Spleen (tissue), 11 donors: ENCODE data around the gene EPB41L4B. TPM values are rescaled to one million over a fixed set of nuclear protein-coding genes. Genes with fewer than 3 reads are reported as not detected.

ENCODE experiments used
- DNase-seq: peaks from one replicate; pipeline ENCODE4 v3.0.0-alpha.2; 2020
- H3K27ac ChIP-seq, 8 donors: fragments of 200-600 bp; sonication (generic) in 7 of 8; 1 replicate in 4 of 8; 2 replicates in 4 of 8; pipeline versions ENCODE4 v1.5.0 to v1.8.0; 2016 to 2021; ENCODE audit warnings: inconsistent platforms in 4 of 8, mild to moderate bottlenecking in 4 of 8, moderate library complexity in 1 of 8
- H3K27me3 ChIP-seq, 7 donors: fragments of 200-600 bp; sonication (generic) in 6 of 7; replicated peaks in 1 of 7; 1 replicate in 4 of 7; 2 replicates in 3 of 7; pipeline versions ENCODE4 v1.5.0 to v1.8.0; 2016 to 2021; ENCODE audit warnings: inconsistent platforms in 3 of 7, mild to moderate bottlenecking in 1 of 7
- H3K36me3 ChIP-seq, 6 donors: fragments of 200-600 bp; sonication (generic) in 5 of 6; 1 replicate in 4 of 6; 2 replicates in 2 of 6; pipeline versions ENCODE4 v1.5.0 to v1.8.0; 2016 to 2021; ENCODE audit warnings: inconsistent platforms in 2 of 6
- H3K4me1 ChIP-seq, 6 donors: fragments of 200-600 bp; sonication (generic) in 5 of 6; 1 replicate in 3 of 6; 2 replicates in 3 of 6; pipeline versions ENCODE4 v1.5.0 to v1.8.0; 2016 to 2021; ENCODE audit warnings: inconsistent platforms in 3 of 6
- H3K4me3 ChIP-seq, 8 donors: fragments of 200-600 bp; sonication (generic) in 7 of 8; 1 replicate in 4 of 8; 2 replicates in 4 of 8; pipeline versions ENCODE4 v1.5.0 to v1.8.0; 2016 to 2021; ENCODE audit warnings: inconsistent platforms in 4 of 8, mild to moderate bottlenecking in 4 of 8, moderate library complexity in 2 of 8
- H3K9me3 ChIP-seq, 8 donors: fragments of 200-600 bp; sonication (generic) in 7 of 8; 1 replicate in 4 of 8; 2 replicates in 4 of 8; pipeline versions ENCODE4 v1.5.0 to v1.8.0; 2016 to 2021; ENCODE audit warnings: inconsistent platforms in 4 of 8
- POLR2A ChIP-seq, 3 donors: fragments of 450-650 bp; IDR thresholded peaks; one replicate each; pipeline ENCODE4 v1.5.1; 2017; ENCODE audit warnings: antibody characterized with exemption in 3 of 3, mild to moderate bottlenecking in 1 of 3
- POLR2AphosphoS5 ChIP-seq, 3 donors: sonication (generic); formaldehyde crosslinking; IDR thresholded peaks; one replicate each; pipeline ENCODE4 v1.5.1; 2017; ENCODE audit warnings: antibody characterized with exemption in 3 of 3
- WGBS, 5 donors: extraction: QIAGEN DNeasy Blood & Tissue Kit in 3 of 5; methylation state at CpG; one replicate each; pipeline versions ENCODE4 v1.1.5 to v1.1.7; 2013 to 2018; 5-methylcytosine and 5-hydroxymethylcytosine counted together
- intact Hi-C: fragments of 100-400 bp; cut with DNase I; formaldehyde crosslinking; loops from one replicate; pipeline ENCODE4 v1.15.0; 2023; ENCODE audit warnings: low total_unique reads
- polyA plus RNA-seq, 3 donors: library from polyadenylated mRNA; stranded (reverse); fragments of 200-250 nt; gene quantifications; one replicate each; pipeline ENCODE4 v1.2.1, GENCODE V29; 2013
- total RNA-seq, 7 donors: library from RNA; depleted of rRNA in 3 of 7; stranded (reverse); fragments of >200 nt in 3 of 7; fragmentation: NEBNext Ultra II Directional in 4 of 7; extraction: Animal tissue kit (Norgen Biotek cat#: 25700) in 4 of 7; gene quantifications; one replicate each; pipeline versions ENCODE4 v1.1.0 to v1.2.1, GENCODE V29; 2016 to 2021
- TF ChIP-seq, protein P1 (sequence below), 11 experiments: fragments of 200-600 bp in 7 of 11; fragments of 450-650 bp in 4 of 11; sonication (generic) in 4 of 11; IDR thresholded peaks in 8 of 11; conservative IDR thresholded peaks in 3 of 11; 1 replicate in 7 of 11; 2 replicates in 4 of 11; pipeline versions ENCODE4 v1.4.0 to v1.8.0; 2016 to 2021; ENCODE audit warnings: antibody characterized with exemption in 11 of 11, inconsistent platforms in 4 of 11, mild to moderate bottlenecking in 1 of 11
- donor health status: healthy with polysubstance abuse.
- donor health status: DM: no; HTN: no; CAD: no; lungs with moderate emphysema.
- donor health status: DM: no; HTN: no; CAD: no.
- donor health status: Bipolar disorder and iron deficiency.
- donor health status: healthy.
- donor health status: DM: no; HTN: no; CAD: no.
- donor health status: DM: yes; HTN: yes; CAD: no.

Gene EPB41L4B
- total and polyA plus RNA-seq, 10 donors = 0.02 to 0.43 (median 0.18) TPM; not detected in 3

DNA sequence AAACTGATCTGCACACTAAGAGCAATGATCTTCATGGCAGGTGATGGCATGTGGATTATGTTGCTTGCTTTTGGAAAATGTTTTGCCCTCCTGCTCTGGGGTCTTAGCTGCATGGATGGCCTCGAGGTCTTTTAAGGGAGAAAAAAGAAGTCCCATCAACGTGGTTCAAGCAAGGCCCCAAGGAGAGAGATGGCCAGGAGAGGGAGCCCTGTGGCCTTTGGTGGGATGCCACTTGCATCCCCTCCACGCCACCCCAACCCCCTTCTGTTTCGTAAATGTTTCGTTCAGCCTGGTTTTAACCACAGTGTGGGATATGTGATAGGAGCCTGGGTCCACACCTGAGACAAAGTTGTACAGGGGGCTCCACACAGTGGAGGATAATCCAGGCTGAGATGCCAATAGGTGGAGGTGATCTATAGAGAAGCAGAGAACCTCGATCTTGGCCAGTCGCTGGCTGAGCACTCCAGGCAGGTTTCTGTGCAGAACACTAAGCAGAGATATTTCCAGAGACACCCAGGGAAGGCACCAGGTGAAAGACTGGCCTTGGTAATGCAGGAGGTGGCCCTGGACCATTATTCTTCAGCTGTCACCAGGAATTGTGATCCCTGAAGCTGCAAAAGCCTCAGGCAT lies 128.0 kb downstream of the EPB41L4B start:
- peaks cover 0 to 5% (median 0%) of the 10 kb centered on the region in 7 donors for H3K27me3 ChIP-seq
- WGBS, 5 donors = 48 to 65% (median 56%) methylated on average over 7 of the region's 7 CpGs
- DNase-seq = no peak
- intact Hi-C loops = no loop called here
- H3K27ac ChIP-seq = no peak overlapping the region
- TF ChIP-seq, protein P1, sequence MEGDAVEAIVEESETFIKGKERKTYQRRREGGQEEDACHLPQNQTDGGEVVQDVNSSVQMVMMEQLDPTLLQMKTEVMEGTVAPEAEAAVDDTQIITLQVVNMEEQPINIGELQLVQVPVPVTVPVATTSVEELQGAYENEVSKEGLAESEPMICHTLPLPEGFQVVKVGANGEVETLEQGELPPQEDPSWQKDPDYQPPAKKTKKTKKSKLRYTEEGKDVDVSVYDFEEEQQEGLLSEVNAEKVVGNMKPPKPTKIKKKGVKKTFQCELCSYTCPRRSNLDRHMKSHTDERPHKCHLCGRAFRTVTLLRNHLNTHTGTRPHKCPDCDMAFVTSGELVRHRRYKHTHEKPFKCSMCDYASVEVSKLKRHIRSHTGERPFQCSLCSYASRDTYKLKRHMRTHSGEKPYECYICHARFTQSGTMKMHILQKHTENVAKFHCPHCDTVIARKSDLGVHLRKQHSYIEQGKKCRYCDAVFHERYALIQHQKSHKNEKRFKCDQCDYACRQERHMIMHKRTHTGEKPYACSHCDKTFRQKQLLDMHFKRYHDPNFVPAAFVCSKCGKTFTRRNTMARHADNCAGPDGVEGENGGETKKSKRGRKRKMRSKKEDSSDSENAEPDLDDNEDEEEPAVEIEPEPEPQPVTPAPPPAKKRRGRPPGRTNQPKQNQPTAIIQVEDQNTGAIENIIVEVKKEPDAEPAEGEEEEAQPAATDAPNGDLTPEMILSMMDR (IDR thresholded peaks at IDR 0.05 in 8 of 11, conservative IDR thresholded peaks at IDR 0.05 in 3 of 11) = no peak
- TF ChIP-seq POLR2A (IDR thresholded peaks at IDR 0.05) = no peak
- no peak for TF ChIP-seq POLR2AphosphoS5 (IDR thresholded peaks at IDR 0.05)
- no peaks in the 10 kb centered on the region for H3K4me1 ChIP-seq
- no peaks in the 10 kb centered on the region for H3K36me3 ChIP-seq
- no peak overlapping the region for H3K4me3 ChIP-seq
- no peaks in the 10 kb centered on the region for H3K9me3 ChIP-seq

DNA sequence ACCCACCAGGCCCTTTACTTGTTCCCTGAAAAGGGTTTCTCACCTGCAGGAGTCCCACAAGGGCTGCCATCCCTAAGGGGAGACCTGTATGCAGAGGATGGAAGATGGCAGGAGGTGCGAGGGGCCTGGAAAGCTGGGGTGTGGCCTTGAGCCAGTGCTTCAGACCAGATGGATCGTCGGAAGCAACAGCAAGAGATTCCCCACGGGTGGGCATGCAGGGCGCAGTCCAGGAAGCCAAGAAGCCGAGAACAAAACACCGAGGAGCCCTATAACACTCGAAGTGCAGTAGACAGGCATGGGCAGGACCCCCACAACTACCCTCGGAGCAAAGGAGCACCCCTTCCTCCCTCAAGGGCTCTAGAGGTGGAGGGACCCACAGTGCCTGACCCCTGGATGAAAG lies 129.1 kb downstream of the EPB41L4B start:
- TF ChIP-seq, protein P1 (IDR thresholded peaks at IDR 0.05 in 8 of 11, conservative IDR thresholded peaks at IDR 0.05 in 3 of 11) = no peak

DNA sequence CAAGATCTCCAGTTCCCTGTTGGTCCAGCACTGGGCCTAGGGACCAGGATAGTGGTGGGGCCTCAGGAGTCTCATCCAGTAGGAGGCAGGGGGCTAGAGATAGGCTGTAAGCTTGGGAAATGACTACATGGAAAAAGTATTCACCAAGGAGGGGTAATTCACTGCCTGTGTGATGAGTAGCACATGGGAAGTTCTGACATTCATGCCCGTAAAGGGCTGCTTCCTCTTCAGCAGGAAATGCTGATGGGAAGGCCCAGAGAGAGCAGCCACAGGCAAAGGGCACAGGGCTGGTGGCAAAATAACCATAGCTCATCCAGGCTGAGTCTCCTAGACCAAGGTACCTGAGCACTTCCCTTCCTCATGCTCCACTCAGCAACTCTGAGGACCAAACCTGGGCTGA lies 130.7 kb downstream of the EPB41L4B start:
- no peaks in the 10 kb centered on the region for H3K4me1 ChIP-seq
- DNase-seq = no peak
- no peaks in the 10 kb centered on the region for H3K36me3 ChIP-seq
- peaks cover 0 to 5% (median 0%) of the 10 kb centered on the region in 7 donors for H3K27me3 ChIP-seq
- no peak overlapping the region for H3K27ac ChIP-seq
- TF ChIP-seq POLR2A (IDR thresholded peaks at IDR 0.05) (no peak), POLR2AphosphoS5 (IDR thresholded peaks at IDR 0.05) (no peak)
- TF ChIP-seq, protein P1 (IDR thresholded peaks at IDR 0.05 in 8 of 11, conservative IDR thresholded peaks at IDR 0.05 in 3 of 11) = no peak
- 21 to 42% (median 29%) methylated on average over 1 of the region's 1 CpG for WGBS, 5 donors
- no peaks in the 10 kb centered on the region for H3K9me3 ChIP-seq
- intact Hi-C loops = no loop called here
- H3K4me3 ChIP-seq = no peak overlapping the region

More for the DNA sequence above, 129.1 kb downstream of the EPB41L4B start:
- intact Hi-C loops = no loop called here
- Histone ChIP-seq H3K27me3 (peaks cover 0 to 5% (median 0%) of the 10 kb centered on the region in 7 donors), H3K4me1 (no peaks in the 10 kb centered on the region), H3K4me3 (no peak overlapping the region), H3K9me3 (no peaks in the 10 kb centered on the region), H3K27ac (no peak overlapping the region), H3K36me3 (no peaks in the 10 kb centered on the region)
- 87 to 91% (median 89%) methylated on average over 9 of the region's 9 CpGs for WGBS, 5 donors
- no peak for DNase-seq

DNA sequence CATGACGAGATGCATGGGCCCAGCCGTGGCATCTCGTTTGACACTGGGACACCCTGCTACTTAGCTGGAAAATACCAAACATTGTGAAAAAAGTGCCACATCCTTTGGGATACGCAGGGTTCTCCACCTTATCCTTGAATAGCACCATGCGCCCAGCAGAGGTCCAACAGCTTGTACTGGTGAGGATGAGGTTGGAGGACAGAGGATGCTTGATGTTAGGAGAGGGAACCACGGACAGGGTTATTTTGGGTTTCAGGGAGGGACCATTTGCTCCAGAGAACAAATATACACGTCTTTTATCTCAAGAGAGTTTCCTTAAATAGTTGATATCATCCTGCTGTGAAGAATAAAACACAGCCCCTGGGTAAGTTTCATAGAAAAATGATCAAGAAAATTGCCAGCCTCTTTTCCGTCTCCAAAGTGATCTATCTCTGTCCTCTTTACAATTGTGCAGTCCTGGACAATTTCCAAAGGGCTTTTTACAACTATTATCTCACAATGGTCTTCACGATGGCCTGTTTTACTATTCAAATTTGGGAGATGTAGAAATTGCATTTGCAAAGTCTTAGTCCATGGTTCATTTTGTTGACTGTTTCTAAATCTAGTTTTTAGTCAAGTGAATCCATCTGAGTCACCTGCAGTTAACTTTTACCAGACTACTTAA lies 133.9 kb downstream of the EPB41L4B start:
- no peak for TF ChIP-seq POLR2A (IDR thresholded peaks at IDR 0.05)
- no peak for TF ChIP-seq POLR2AphosphoS5 (IDR thresholded peaks at IDR 0.05)
- TF ChIP-seq, protein P1 (IDR thresholded peaks at IDR 0.05 in 8 of 11, conservative IDR thresholded peaks at IDR 0.05 in 3 of 11) = no peak
- WGBS, 5 donors = 69 to 84% (median 75%) methylated on average over 9 of the region's 9 CpGs
- intact Hi-C loops = no loop called here

More for the DNA sequence above, 133.9 kb downstream of the EPB41L4B start:
- H3K36me3 ChIP-seq = no peaks in the 10 kb centered on the region
- H3K4me3 ChIP-seq = no peak overlapping the region
- H3K27me3 ChIP-seq = peaks cover 0 to 3% (median 0%) of the 10 kb centered on the region in 7 donors
- no peak for DNase-seq
- H3K27ac ChIP-seq = no peak overlapping the region
- no peaks in the 10 kb centered on the region for H3K4me1 ChIP-seq
- no peaks in the 10 kb centered on the region for H3K9me3 ChIP-seq
